ENCODE measurements around the gene BACE2. TPM values are rescaled to one million over a fixed set of nuclear protein-coding genes. Genes with fewer than 3 reads are reported as not detected.

BACE2 gene
- total and polyA plus RNA-seq, 2 donors (not counting 1 experiment from before 2014, with no cell fraction given) = 18.4 to 40.8 TPM

DNA sequence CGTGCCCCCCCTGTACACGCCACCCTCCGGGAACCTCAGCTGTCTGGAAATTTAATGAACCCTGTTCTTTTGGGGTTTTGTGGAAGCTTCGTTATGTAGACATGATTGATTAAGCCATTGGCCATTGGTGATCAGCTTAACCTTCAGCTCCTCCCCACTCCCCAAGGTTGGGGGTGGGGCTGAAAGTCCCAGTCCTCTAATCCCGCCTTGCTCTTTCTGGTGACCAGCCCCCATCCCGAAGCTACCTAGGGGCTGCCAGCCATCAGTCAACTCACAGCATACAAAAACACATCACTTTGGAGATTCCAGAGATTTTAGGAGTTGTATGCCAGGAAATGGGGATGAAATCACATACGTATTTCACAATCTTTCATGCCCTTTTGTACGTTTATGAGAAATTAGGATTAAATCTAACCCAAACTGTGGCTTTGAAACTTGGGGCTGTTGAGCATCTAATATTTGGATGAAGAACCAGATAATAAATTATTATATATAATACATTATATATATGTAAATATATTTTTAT, 52.3 kb downstream of the BACE2 start:
- Histone ChIP-seq H2AFZ (ENCODE audit: insufficient read depth, low read depth, low read length, poor library complexity, severe bottlenecking) (no peak overlapping the region), H3K9me3 (ENCODE audit: control extremely low read depth in 1 of 3, control insufficient read depth in 2 of 3, insufficient read depth in 1 of 3, low read length in 2 of 3) (no peaks in the 10 kb centered on the region), H3K27me3 (replicated peaks in 1 of 4; ENCODE audit: control extremely low read depth in 1 of 4, control insufficient read depth in 3 of 4, insufficient read depth in 4 of 4, low read length in 3 of 4) (no peaks in the 10 kb centered on the region), H3K27ac (ENCODE audit: low read length in 2 of 2) (no peak overlapping the region), H3K4me2 (replicated peaks; ENCODE audit: low read depth, low read length, poor library complexity, severe bottlenecking) (no peak overlapping the region), H3K4me3 (ENCODE audit: control extremely low read depth in 1 of 5, extremely low read depth in 1 of 5, insufficient read depth in 1 of 5, low read depth in 2 of 5, low read length in 4 of 5) (no peak overlapping the region), H3K9ac (ENCODE audit: low read length) (no peak overlapping the region), H3K79me2 (ENCODE audit: control insufficient read depth, insufficient read depth, low read length) (peaks cover 10% of the 10 kb centered on the region), H3K36me3 (replicated peaks in 1 of 2; ENCODE audit: control extremely low read depth in 1 of 2, control insufficient read depth in 1 of 2, extremely low read depth in 1 of 2, insufficient read depth in 2 of 2, low read length in 1 of 2) (no peaks in the 10 kb centered on the region), H4K20me1 (ENCODE audit: control insufficient read depth, insufficient read depth, low read length, poor library complexity, severe bottlenecking) (no peaks in the 10 kb centered on the region), H3K4me1 (ENCODE audit: control insufficient read depth in 2 of 2, insufficient read depth in 2 of 2, low read length in 2 of 2) (peaks cover 4 to 7% of the 10 kb centered on the region in 2 donors)
- DNase-seq = no peak
- H3K4me1 Mint-ChIP-seq = peaks cover 16% of the 10 kb centered on the region
- ChIA-PET POLR2A (no interaction called here), CTCF (interaction anchor here (1.5 kb wide), 1 partner anchor 22 kb away, joined by 6 read pairs; no protein-coding TSS in a partner anchor)
- H3K27ac Mint-ChIP-seq = no peak overlapping the region
- intact Hi-C loops (cut with micrococcal nuclease) = no loop called here
- no peak overlapping the region for H3K4me3 Mint-ChIP-seq
- TF ChIP-seq, protein P1, sequence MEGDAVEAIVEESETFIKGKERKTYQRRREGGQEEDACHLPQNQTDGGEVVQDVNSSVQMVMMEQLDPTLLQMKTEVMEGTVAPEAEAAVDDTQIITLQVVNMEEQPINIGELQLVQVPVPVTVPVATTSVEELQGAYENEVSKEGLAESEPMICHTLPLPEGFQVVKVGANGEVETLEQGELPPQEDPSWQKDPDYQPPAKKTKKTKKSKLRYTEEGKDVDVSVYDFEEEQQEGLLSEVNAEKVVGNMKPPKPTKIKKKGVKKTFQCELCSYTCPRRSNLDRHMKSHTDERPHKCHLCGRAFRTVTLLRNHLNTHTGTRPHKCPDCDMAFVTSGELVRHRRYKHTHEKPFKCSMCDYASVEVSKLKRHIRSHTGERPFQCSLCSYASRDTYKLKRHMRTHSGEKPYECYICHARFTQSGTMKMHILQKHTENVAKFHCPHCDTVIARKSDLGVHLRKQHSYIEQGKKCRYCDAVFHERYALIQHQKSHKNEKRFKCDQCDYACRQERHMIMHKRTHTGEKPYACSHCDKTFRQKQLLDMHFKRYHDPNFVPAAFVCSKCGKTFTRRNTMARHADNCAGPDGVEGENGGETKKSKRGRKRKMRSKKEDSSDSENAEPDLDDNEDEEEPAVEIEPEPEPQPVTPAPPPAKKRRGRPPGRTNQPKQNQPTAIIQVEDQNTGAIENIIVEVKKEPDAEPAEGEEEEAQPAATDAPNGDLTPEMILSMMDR (IDR thresholded peaks at IDR 0.05) = no peak
- no peak for TF ChIP-seq EZH2 (IDR thresholded peaks at IDR 0.05; ENCODE audit: borderline replicate concordance, insufficient read depth, low read depth, low read length, poor library complexity, severe bottlenecking)
- WGBS (ENCODE audit: insufficient coverage) = 100% methylated on average over 3 of the region's 8 CpGs
- no peak for ATAC-seq (ENCODE audit: low read depth)
- H3K27me3 Mint-ChIP-seq = no peaks in the 10 kb centered on the region
- no peaks in the 10 kb centered on the region for H3K9me3 Mint-ChIP-seq (ENCODE audit: insufficient read depth)

DNA sequence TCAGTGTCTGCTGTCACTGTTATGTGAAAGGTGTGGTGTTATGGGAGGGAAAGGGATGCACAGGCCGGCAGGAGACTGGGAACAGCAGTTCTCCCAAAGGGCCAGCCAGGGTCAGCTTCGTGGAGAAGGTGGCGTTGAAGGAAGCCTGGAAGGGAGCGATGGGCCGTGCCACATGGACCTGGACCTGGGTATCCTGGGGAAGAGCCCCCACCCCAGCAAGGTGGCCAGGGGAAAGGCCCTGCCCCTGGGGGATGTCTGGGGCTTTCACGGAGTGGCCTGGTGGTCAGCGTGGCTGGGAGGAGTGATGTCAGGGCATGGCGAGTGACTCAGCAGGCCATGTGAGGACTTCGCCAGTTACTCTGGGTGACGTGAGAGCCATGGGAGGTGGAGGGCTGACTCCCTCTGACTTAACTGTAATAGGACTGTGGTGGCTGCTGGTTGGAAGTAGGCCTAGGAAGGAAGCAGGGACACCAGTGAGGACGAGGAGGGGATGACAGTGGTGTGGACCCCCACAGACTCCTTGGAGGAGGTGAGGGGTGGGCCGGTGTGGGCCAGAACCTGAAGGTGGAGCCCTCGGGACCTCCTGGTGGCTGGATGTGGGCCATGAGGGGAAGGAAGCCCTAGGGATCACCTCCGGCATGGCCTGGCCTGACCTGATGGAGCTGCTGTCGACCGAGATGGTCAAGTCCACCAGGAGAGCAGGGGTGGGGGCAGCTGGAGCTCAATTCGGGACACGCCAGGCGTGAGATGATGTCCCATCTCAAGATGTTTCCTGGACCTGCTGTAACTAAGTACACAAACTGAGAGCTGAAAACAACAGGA, 54.5 kb downstream of the BACE2 start:
- Mint-ChIP-seq H3K27me3 (no peaks in the 10 kb centered on the region), H3K9me3 (ENCODE audit: insufficient read depth) (no peaks in the 10 kb centered on the region), H3K27ac (peak overlapping the region; percentile 26), H3K4me3 (no peak overlapping the region), H3K4me1 (peaks cover 11% of the 10 kb centered on the region)
- intact Hi-C loops (cut with micrococcal nuclease) = no loop called here
- Histone ChIP-seq H3K27me3 (replicated peaks in 1 of 4; ENCODE audit: control extremely low read depth in 1 of 4, control insufficient read depth in 3 of 4, insufficient read depth in 4 of 4, low read length in 3 of 4) (no peaks in the 10 kb centered on the region), H3K4me1 (ENCODE audit: control insufficient read depth in 2 of 2, insufficient read depth in 2 of 2, low read length in 2 of 2) (peaks cover 0 to 1% of the 10 kb centered on the region in 2 donors), H3K27ac (ENCODE audit: low read length in 2 of 2) (no peak overlapping the region), H3K36me3 (replicated peaks in 1 of 2; ENCODE audit: control extremely low read depth in 1 of 2, control insufficient read depth in 1 of 2, extremely low read depth in 1 of 2, insufficient read depth in 2 of 2, low read length in 1 of 2) (no peaks in the 10 kb centered on the region), H3K9me3 (ENCODE audit: control extremely low read depth in 1 of 3, control insufficient read depth in 2 of 3, insufficient read depth in 1 of 3, low read length in 2 of 3) (no peaks in the 10 kb centered on the region), H3K79me2 (ENCODE audit: control insufficient read depth, insufficient read depth, low read length) (peaks cover 7% of the 10 kb centered on the region), H3K9ac (ENCODE audit: low read length) (no peak overlapping the region), H3K4me2 (replicated peaks; ENCODE audit: low read depth, low read length, poor library complexity, severe bottlenecking) (no peak overlapping the region), H4K20me1 (ENCODE audit: control insufficient read depth, insufficient read depth, low read length, poor library complexity, severe bottlenecking) (no peaks in the 10 kb centered on the region), H2AFZ (ENCODE audit: insufficient read depth, low read depth, low read length, poor library complexity, severe bottlenecking) (no peak overlapping the region), H3K4me3 (ENCODE audit: control extremely low read depth in 1 of 5, extremely low read depth in 1 of 5, insufficient read depth in 1 of 5, low read depth in 2 of 5, low read length in 4 of 5) (no peak overlapping the region)
- POLR2A ChIA-PET = no interaction called here
- DNase-seq (no peak), ATAC-seq (ENCODE audit: low read depth) (no peak)
- CTCF ChIA-PET = interaction anchor here (1.0 kb wide), 1 partner anchor 54 kb away, joined by 3 read pairs; no protein-coding TSS in a partner anchor
- TF ChIP-seq, protein P1 (IDR thresholded peaks at IDR 0.05) = no peak
- 95% methylated on average over 19 of the region's 19 CpGs for WGBS (ENCODE audit: insufficient coverage)
